GM19193 (cell line): ENCODE measurements around the gene SLC35B2.
A peak's percentile ranks its signal among the peaks of the same experiment; 100 is the strongest.

ENCODE experiments used
- POLR2A ChIP-seq: IDR thresholded peaks from 4 replicates; pipeline ENCODE4 v1.6.1; 2011; ENCODE audit not compliant: insufficient read depth, insufficient read length; ENCODE audit errors: extremely low read depth

SLC35B2 gene

GRCh38 chr6:44265007-44265721, 7.8 kb upstream of the SLC35B2 start, which contains the start of gene NFKBIE:
Gene NFKBIE (minus strand): TSS chr6:44265551. CDS start chr6:44265346, 205 bp downstream.
- TF ChIP-seq POLR2A = peak; percentile 82

- TF ChIP-seq POLR2A = peak; percentile 61
Measured at GRCh38 chr6:44264154-44265006, 7.1 kb upstream of the SLC35B2 start.

- peak; percentile 61 for TF ChIP-seq POLR2A
Measured at GRCh38 chr6:44263354-44264100, 6.2 kb upstream of the SLC35B2 start.

- peak; percentile 28 for TF ChIP-seq POLR2A
Measured at GRCh38 chr6:44262467-44263353, 5.4 kb upstream of the SLC35B2 start.

GRCh38 chr6:44261581-44261980, 4.3 kb upstream of the SLC35B2 start:
- peak; percentile 4 for TF ChIP-seq POLR2A

- peak; percentile 39 for TF ChIP-seq POLR2A
Measured at GRCh38 chr6:44260451-44261297, 3.3 kb upstream of the SLC35B2 start.

GRCh38 chr6:44260011-44260410, 2.7 kb upstream of the SLC35B2 start:
- no peak for TF ChIP-seq POLR2A

GRCh38 chr6:44258921-44259320, 1.6 kb upstream of the SLC35B2 start:
- TF ChIP-seq POLR2A = no peak

GRCh38 chr6:44258325-44258863, 1.1 kb upstream of the SLC35B2 start:
- TF ChIP-seq POLR2A = no peak

- TF ChIP-seq POLR2A = no peak
Measured at GRCh38 chr6:44257753-44258324, 511 bp upstream of the SLC35B2 start.

- no peak for TF ChIP-seq POLR2A
Measured at GRCh38 chr6:44256775-44257024, 628 bp downstream of the SLC35B2 start.

- no peak for TF ChIP-seq POLR2A
Measured at GRCh38 chr6:44255871-44256774, 1.2 kb downstream of the SLC35B2 start.

- TF ChIP-seq POLR2A = peak; percentile 65
Measured at GRCh38 chr6:44255105-44255808, 2.1 kb downstream of the SLC35B2 start.
